ENCODE data around the gene CYP4F3.
"Not testable (repeated sequence)": the region's sequence is repeated elsewhere in the genome, so short reads cannot be mapped to it uniquely, and the experiment has no call there.

The CYP4F3 gene

GRCh38 chr19:15633082-15633835 lies 7.4 kb upstream of the CYP4F3 start:
- no peak for DNase-seq

GRCh38 chr19:15634105-15634504 lies 6.6 kb upstream of the CYP4F3 start:
- DNase-seq = no peak

- DNase-seq = no peak
Observed at GRCh38 chr19:15635016-15635805, 5.5 kb upstream of the CYP4F3 start.

- DNase-seq = no peak
Observed at GRCh38 chr19:15636026-15636425, 4.7 kb upstream of the CYP4F3 start.

DNA sequence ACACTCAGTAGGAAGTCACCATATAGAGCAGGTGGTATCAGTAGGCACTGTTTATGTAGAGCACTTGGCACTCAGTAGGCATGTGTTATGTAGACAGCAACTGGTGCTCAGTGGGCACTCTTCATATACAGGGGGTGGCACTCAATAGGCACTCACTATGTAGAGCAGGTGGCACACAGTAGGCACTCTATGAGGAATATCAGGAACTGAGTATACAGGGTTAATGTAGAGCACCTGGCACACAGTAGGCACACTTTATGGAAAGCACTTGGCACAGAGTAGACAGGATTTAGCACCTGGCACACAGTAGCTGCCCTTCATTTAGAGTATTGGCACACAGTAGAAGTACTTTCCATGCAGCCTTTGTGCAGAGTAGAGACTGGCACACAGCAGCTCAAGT lies 1.1 kb upstream of the CYP4F3 start:
- no peak for DNase-seq

DNA sequence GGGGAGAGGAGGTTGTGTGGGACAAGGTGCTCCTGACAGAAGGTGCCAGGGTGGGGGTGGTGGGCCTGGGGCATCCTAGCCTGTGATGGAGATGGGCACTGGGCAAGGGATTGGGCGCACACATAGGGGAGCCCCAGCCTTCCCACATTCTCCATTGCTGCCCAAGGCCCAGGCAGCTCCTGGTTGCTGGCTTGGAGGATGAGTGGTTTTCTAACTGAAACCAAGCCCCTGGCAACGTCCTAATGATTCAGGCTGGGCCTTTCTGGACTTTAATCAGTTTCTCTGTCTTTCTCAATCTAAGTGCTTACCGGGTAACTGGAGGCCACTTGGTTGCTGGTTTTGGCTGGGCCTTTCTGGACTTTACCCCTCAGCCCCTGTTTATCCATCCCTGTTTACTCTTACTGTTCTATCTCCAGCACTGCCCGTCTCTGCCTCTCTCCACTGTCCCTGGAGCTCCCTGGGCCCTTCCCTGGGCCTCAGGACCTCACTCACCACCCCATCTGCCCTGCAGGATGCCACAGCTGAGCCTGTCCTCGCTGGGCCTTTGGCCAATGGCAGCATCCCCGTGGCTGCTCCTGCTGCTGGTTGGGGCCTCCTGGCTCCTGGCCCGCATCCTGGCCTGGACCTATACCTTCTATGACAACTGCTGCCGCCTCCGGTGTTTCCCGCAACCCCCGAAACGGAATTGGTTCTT lies 354 bp downstream of the CYP4F3 start:
- DNase-seq = no peak

GRCh38 chr19:15641901-15642491 lies 1.3 kb downstream of the CYP4F3 start:
- peak; percentile 1 for DNase-seq

DNA sequence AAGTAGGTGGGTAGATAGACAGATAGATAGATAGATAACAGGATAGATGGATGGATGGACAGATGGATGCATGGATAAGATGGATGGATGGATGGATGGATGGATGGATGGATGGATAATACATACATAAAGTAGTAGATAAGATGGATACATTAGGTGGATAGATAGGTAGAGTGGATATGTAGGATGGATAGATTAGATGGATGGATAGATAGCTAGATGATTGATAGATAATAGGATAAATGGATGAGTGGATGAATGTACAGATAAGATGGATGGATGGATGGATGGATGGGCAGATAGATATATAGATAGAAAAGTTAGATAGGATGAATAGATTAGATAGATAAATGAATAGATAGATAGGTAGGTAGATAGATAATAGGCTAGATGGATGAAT lies 2.1 kb downstream of the CYP4F3 start:
- no peak for DNase-seq

DNA sequence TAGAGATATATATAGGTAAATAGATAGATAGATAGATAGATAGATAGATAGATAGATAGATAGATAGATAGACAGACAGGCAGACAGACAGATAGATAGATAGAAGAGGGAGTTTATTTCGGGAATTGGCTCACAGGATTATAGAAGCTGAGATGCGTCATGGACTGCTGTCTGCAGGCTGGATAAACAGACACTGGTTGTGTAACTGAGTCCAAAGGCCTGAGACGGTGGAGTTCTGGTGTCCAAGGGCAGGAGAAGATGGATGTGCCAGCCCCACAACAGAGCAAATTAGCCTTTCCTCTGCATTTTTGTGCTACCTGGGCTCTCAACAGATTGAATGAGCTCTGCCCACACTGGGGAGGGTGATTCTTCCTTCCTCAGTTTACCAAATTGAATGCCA lies 2.7 kb downstream of the CYP4F3 start:
- no peak for DNase-seq

DNA sequence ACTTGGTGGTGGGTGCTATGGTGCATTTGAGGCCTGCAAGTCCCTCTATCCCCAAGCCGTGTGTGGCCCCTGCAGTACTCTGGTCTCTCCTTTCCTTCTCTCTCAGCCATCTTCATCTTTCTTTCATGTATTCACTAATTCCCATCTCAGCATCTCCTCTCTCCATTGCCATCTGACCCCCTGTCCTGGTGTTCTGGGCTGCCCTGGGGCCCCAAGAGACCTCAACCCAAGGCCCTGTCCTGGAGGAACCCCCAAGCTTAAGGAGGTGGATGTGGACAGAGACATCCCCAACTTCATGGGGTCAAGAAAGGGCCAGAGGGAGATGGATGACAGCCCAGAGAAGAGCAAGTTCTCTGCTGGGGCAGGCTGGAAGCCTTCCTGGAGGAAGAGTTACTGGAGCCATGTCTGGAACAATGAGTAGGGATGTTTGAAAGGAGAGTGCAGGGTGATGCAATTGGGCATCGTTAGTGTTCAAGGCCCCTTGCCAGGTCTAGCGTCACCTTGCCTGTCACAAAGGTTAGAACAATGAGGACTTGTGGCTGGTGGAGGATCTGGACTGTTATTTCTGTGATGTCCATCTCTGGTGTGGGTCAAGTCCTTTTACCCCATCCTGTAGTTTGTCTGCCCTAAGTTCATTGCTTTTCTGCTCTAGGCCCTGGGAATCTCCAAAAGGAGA lies 3.5 kb downstream of the CYP4F3 start:
- DNase-seq = no peak

DNA sequence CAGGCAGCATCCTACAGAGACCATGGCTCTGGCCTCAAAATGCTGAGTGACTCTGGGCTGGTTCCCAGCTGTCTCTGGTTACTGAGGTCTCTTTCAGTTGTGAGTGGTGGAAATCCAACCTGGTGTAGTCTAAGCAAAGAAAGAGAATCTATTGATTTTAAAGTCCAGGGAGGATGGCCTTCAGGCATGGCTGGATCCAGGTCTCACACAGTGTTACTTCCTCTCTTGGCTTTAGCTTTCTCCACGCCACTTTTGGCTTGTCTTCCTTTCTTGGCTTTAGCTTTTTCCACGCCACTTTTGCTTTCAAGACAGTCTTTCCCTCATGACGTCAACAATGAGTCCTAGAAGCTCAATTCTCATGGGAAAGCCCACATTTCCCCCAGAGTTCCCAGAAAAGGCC lies 4.1 kb downstream of the CYP4F3 start:
- no peak for DNase-seq

DNA sequence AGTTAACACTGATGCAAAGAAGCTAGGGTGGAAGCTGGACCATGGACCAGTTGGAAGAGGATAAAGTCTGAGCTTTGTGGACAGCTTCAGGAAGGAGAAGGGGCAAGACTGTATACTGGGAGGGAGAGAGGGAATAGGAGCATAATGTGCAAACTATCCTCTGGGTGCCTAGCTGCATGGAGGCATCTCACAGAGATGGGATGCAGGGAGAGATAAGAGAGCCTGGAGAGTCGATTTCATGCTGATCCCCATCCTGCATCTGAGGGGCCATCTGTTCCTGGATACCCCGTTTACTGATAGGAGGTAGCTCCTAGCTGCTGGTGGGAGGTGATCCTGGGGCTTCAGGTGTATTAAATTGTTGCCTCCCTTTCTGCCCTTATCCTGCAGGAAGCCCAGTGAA lies 8.8 kb downstream of the CYP4F3 start:
- no peak for DNase-seq

- not testable (repeated sequence) for DNase-seq
Observed at GRCh38 chr19:15650123-15650522, 9.4 kb downstream of the CYP4F3 start.

DNA sequence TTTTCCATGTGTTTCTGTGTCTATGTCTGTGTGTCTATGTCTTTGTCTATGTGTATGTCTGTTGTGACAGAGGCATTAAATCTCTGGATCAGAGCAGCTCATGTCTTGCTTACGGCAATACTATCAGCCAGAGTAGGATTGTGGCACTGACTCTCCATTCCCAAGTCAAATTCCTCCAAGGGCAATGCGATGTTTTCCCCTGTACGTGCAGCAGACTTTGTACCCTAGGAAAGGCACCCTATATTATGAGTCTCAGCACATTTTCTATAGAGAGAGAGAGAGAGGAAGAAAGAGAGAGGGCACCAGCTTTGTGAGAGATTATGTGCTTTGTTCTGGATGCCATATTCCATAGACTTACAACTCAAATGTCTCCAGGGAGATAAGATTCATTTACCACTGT lies 11.1 kb downstream of the CYP4F3 start:
- DNase-seq = no peak

- DNase-seq = no peak
Observed at GRCh38 chr19:15652559-15653278, 12.0 kb downstream of the CYP4F3 start.

GRCh38 chr19:15656467-15656866 lies 15.8 kb downstream of the CYP4F3 start:
- DNase-seq = no peak

GRCh38 chr19:15663247-15663646 lies 22.6 kb downstream of the CYP4F3 start:
- no peak for DNase-seq

DNA sequence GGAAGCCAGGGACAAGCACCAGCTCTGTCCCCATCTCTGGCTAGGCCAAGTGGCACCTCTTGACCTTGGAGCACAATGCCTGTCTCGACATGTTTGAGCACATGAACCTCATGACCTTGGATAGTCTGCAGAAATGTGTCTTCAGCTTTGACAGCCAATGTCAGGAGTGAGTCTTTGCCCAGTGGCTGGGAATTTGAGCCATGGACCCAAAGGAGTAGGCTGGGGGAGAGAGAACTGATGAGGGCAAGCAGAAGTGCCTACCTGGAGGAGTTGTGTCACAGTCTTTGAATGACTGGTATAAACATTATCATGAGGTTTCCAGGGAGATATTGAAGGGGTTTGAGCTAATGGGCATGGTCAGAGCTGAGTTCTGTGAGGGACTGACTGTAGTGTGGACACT lies 25.5 kb downstream of the CYP4F3 start:
- no peak for DNase-seq

GRCh38 chr19:15666883-15667282 lies 26.2 kb downstream of the CYP4F3 start:
- DNase-seq = no peak

DNA sequence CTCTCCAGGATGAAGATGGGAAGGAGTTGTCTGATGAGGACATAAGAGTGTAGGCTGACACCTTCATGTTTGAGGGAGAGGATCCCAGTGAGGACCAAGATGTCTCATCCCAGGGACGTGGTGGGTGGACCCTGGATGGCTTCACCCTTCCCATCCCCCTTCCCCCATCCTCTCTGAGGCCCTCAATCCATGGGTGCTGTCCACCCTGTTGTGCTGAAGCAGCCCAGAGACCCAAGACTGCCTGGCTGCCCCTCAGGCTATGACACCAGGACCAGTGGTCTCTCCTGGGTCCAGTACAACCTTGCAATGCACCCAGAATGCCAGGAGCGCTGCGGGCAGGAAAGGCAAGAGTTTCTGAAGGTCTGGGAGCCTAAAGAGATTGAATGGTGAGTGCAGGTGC lies 28.7 kb downstream of the CYP4F3 start:
- no peak for DNase-seq

DNA sequence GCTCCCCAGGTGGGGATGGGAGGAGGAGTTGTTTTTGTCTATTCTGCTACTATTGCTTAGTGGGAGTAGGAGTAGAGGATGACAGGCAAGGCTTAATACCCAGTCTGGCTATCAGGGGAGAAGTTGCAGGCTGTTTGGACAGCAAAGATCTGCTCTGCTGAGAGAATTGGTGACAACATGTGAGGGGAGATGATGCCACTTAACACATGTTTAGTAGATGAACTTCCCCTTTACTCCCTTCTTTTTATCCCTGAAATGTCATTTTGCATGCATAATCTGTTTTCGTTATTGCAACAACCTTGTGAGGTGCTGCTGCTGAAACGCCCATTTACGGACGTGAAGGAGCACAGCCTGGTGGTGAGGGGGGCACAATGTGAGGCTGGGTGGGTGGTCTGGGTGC lies 29.2 kb downstream of the CYP4F3 start:
- DNase-seq = no peak

GRCh38 chr19:15671237-15671821 lies 30.6 kb downstream of the CYP4F3 start:
- DNase-seq = no peak
